ENCODE measurements around the gene TOR1A. TPM values are rescaled to one million over a fixed set of nuclear protein-coding genes. Genes with fewer than 3 reads are reported as not detected.

Gene TOR1A
- total RNA-seq, 1 experiment from 2014 or later: 32.2 TPM

GRCh38 chr9:129778469-129778868 is 45.5 kb downstream of the TOR1A start:
- no TSS peak for BruUV-seq (replicated peaks)
- CTCF ChIA-PET: interaction anchor here (0.7 kb wide), 1 partner anchor 276 kb away, joined by 3 read pairs; no protein-coding TSS in a partner anchor
- Histone ChIP-seq H3K36me3 (ENCODE audit: control insufficient read depth, insufficient read depth, low read length) (no peaks in the 10 kb centered on the region), H3K4me3 (ENCODE audit: low read depth, low read length) (no peak overlapping the region), H3K4me1 (peaks cover 14% of the 10 kb centered on the region), H3K27me3 (replicated peaks; ENCODE audit: control insufficient read depth, insufficient read depth, low read length) (no peaks in the 10 kb centered on the region), H3K9me3 (no peaks in the 10 kb centered on the region)
- no peak for TF ChIP-seq CTCF (IDR thresholded peaks at IDR 0.05; ENCODE audit: insufficient read depth in 1 of 2, low read depth in 1 of 2, low read length in 1 of 2, severe bottlenecking in 1 of 2, unreplicated experiment in 1 of 2)
- no peak for DNase-seq
- Mint-ChIP-seq H3K9me3 (ENCODE audit: unreplicated experiment) (no peaks in the 10 kb centered on the region), H3K27ac (ENCODE audit: unreplicated experiment) (no peak overlapping the region), H3K4me1 (ENCODE audit: low read depth, unreplicated experiment) (peaks cover 6% of the 10 kb centered on the region), H3K4me3 (ENCODE audit: unreplicated experiment) (no peak overlapping the region), H3K27me3 (ENCODE audit: insufficient read depth, unreplicated experiment) (peaks cover 6% of the 10 kb centered on the region), H3K36me3 (ENCODE audit: insufficient read depth, unreplicated experiment) (peaks cover 6% of the 10 kb centered on the region)
- POLR2A ChIA-PET: no interaction called here
- intact Hi-C loops (cut with micrococcal nuclease; ENCODE audit: unreplicated experiment): no loop called here

GRCh38 chr9:129777769-129778130 is 46.2 kb downstream of the TOR1A start:
- no peak for DNase-seq
- BruUV-seq (replicated peaks): no TSS peak
- Mint-ChIP-seq H3K27me3 (ENCODE audit: insufficient read depth, unreplicated experiment) (peaks cover 6% of the 10 kb centered on the region), H3K4me3 (ENCODE audit: unreplicated experiment) (no peak overlapping the region), H3K36me3 (ENCODE audit: insufficient read depth, unreplicated experiment) (peaks cover 6% of the 10 kb centered on the region), H3K9me3 (ENCODE audit: unreplicated experiment) (no peaks in the 10 kb centered on the region), H3K4me1 (ENCODE audit: low read depth, unreplicated experiment) (peaks cover 6% of the 10 kb centered on the region), H3K27ac (ENCODE audit: unreplicated experiment) (no peak overlapping the region)
- Histone ChIP-seq H3K36me3 (ENCODE audit: control insufficient read depth, insufficient read depth, low read length) (no peaks in the 10 kb centered on the region), H3K9me3 (no peaks in the 10 kb centered on the region), H3K4me3 (ENCODE audit: low read depth, low read length) (no peak overlapping the region), H3K4me1 (peaks cover 14% of the 10 kb centered on the region), H3K27me3 (replicated peaks; ENCODE audit: control insufficient read depth, insufficient read depth, low read length) (no peaks in the 10 kb centered on the region)
- POLR2A ChIA-PET: interaction anchor here (0.6 kb wide), 1 partner anchor 1084 kb away, joined by 5 read pairs; no protein-coding TSS in a partner anchor
- CTCF ChIA-PET: interaction anchor here (0.6 to 2.9 kb wide), 3 partner anchors 11 to 751 kb away, joined by 4 to 12 read pairs (median 6); no protein-coding TSS in a partner anchor
- no peak for TF ChIP-seq CTCF (IDR thresholded peaks at IDR 0.05; ENCODE audit: insufficient read depth in 1 of 2, low read depth in 1 of 2, low read length in 1 of 2, severe bottlenecking in 1 of 2, unreplicated experiment in 1 of 2)
- intact Hi-C loops (cut with micrococcal nuclease; ENCODE audit: unreplicated experiment): no loop called here

- intact Hi-C loops (cut with micrococcal nuclease; ENCODE audit: unreplicated experiment): no loop called here
- H3K36me3 Mint-ChIP-seq (ENCODE audit: insufficient read depth, unreplicated experiment): peaks cover 6% of the 10 kb centered on the region
- Histone ChIP-seq H3K4me3 (ENCODE audit: low read depth, low read length) (no peak overlapping the region), H3K27me3 (replicated peaks; ENCODE audit: control insufficient read depth, insufficient read depth, low read length) (no peaks in the 10 kb centered on the region), H3K4me1 (peaks cover 11% of the 10 kb centered on the region), H3K9me3 (no peaks in the 10 kb centered on the region), H3K36me3 (ENCODE audit: control insufficient read depth, insufficient read depth, low read length) (no peaks in the 10 kb centered on the region)
- no peak overlapping the region for H3K4me3 Mint-ChIP-seq (ENCODE audit: unreplicated experiment)
- POLR2A ChIA-PET: interaction anchor here (0.6 kb wide), 2 partner anchors 1084 to 1244 kb away, joined by 3 to 5 read pairs; no protein-coding TSS in a partner anchor
- BruUV-seq (replicated peaks): no TSS peak
- H3K27me3 Mint-ChIP-seq (ENCODE audit: insufficient read depth, unreplicated experiment): peaks cover 6% of the 10 kb centered on the region
- DNase-seq: peak in 1 of 2 experiments; percentile 60
- H3K4me1 Mint-ChIP-seq (ENCODE audit: low read depth, unreplicated experiment): peaks cover 6% of the 10 kb centered on the region
- no peak for TF ChIP-seq CTCF (IDR thresholded peaks at IDR 0.05; ENCODE audit: insufficient read depth in 1 of 2, low read depth in 1 of 2, low read length in 1 of 2, severe bottlenecking in 1 of 2, unreplicated experiment in 1 of 2)
- CTCF ChIA-PET: interaction anchor here (0.5 to 2.9 kb wide), 4 partner anchors 11 to 751 kb away, joined by 3 to 12 read pairs (median 5); no protein-coding TSS in a partner anchor
- no peak overlapping the region for H3K27ac Mint-ChIP-seq (ENCODE audit: unreplicated experiment)
- H3K9me3 Mint-ChIP-seq (ENCODE audit: unreplicated experiment): no peaks in the 10 kb centered on the region
These were observed 46.8 kb downstream of the TOR1A start for GRCh38 chr9:129776938-129777768.
